ENCODE data around the gene RARS1.

RARS1 gene

DNA sequence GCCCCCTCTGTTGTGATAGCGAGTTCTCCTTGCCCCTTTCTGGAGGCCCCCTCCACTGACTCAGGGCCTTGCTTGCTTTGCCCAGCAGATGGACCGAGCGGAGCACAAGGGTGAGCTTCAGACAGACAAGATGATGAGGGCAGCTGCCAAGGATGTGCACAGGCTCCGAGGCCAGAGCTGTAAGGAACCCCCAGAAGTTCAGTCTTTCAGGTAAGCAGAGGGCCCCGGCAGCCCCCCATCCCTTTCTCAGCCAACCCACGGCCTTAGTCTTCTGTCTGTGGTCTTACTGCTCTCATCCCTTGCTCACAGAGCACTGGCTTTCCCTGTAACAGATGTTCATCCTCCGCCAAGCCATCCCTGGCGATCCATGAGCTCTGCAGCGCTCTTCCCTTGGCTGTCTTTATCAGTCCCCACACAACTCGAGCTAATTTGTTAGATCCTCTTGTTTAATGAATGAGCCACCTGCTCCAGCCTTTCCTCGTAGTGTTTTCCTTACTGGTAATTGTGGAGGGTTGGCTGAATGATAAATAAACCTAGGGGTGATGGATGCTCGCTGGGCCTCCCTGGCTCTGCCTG, 18.4 kb upstream of the RARS1 start:
- no peak overlapping the region for H3K4me3 Mint-ChIP-seq
- H3K27me3 Mint-ChIP-seq, result peaks cover 8 to 26% of the 10 kb centered on the region in 2 donors
- H3K36me3 Mint-ChIP-seq, result no peaks in the 10 kb centered on the region
- ATAC-seq (replicated peaks), result no peak
- no peak overlapping the region for H3K27ac Mint-ChIP-seq
- no peaks in the 10 kb centered on the region for H3K4me1 Mint-ChIP-seq
- H3K9me3 Mint-ChIP-seq, result no peaks in the 10 kb centered on the region
- DNase-seq, result no peak

DNA sequence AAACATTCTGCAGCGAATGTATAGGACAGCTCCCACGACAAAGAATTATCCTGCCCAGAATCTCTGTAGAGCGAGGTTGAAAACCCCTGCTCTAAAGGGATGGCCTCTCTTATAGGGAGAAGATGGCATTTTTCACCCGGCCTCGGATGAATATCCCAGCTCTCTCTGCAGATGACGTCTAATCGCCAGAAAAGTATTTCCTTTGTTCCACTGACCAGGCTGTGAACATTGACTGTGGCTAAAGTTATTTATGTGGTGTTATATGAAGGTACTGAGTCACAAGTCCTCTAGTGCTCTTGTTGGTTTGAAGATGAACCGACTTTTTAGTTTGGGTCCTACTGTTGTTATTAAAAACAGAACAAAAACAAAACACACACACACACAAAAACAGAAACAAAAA, 17.4 kb upstream of the RARS1 start:
- H3K27me3 Mint-ChIP-seq, result peaks cover 9 to 25% of the 10 kb centered on the region in 2 donors
- no peak overlapping the region for H3K4me3 Mint-ChIP-seq
- H3K4me1 Mint-ChIP-seq, result no peaks in the 10 kb centered on the region
- ATAC-seq (replicated peaks) (no peak), DNase-seq (no peak)
- no peaks in the 10 kb centered on the region for H3K9me3 Mint-ChIP-seq
- H3K27ac Mint-ChIP-seq, result no peak overlapping the region
- H3K36me3 Mint-ChIP-seq, result no peaks in the 10 kb centered on the region

DNA sequence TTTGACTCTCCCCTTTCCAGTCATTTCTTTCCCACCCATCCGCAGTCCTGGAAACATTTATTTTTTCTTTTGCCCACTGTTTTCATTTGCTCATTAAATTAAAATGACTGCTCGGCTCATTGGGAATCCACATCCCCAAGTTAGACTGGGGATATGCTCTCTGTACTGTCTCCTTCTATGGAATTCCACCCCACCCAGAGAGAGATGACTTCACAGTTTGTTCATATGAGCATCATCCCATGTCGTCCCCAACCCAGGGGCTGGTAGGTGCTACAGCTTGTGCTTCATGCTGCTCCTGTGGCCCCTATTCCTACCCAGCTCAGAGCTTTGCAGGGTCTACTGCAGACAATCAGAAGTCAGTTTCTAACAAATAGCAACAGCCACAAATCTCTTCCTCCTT, 16.5 kb upstream of the RARS1 start:
- no peak for ATAC-seq (replicated peaks)
- no peak for DNase-seq
- no peaks in the 10 kb centered on the region for H3K4me1 Mint-ChIP-seq
- H3K4me3 Mint-ChIP-seq, result no peak overlapping the region
- peaks cover 7 to 15% of the 10 kb centered on the region in 2 donors for H3K27me3 Mint-ChIP-seq
- H3K9me3 Mint-ChIP-seq, result no peaks in the 10 kb centered on the region
- H3K27ac Mint-ChIP-seq, result no peak overlapping the region
- no peaks in the 10 kb centered on the region for H3K36me3 Mint-ChIP-seq

DNA sequence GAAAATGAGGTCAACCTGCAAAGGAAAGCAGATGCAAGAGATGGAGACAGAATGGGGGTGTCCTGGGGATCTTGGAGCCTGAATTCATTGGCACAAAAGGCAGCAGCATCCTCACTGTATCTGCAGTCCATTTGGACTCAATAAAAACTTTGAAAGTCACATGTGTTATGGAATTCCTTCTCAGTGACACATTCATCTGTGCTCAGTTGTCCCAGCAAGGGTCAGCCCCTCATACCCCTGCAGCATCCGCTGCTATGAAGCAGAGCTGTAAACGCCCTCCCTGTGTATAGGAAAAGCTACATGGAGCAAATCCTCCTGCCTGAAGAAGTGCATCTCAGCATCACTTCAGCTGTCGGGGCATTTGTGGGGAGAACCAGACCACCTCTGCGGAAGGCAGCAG, 14.5 kb upstream of the RARS1 start:
- Mint-ChIP-seq H3K27me3 (peaks cover 7 to 11% of the 10 kb centered on the region in 2 donors), H3K36me3 (no peaks in the 10 kb centered on the region), H3K27ac (no peak overlapping the region), H3K9me3 (no peaks in the 10 kb centered on the region), H3K4me3 (no peak overlapping the region), H3K4me1 (no peaks in the 10 kb centered on the region)
- DNase-seq, result no peak
- ATAC-seq (replicated peaks), result no peak

DNA sequence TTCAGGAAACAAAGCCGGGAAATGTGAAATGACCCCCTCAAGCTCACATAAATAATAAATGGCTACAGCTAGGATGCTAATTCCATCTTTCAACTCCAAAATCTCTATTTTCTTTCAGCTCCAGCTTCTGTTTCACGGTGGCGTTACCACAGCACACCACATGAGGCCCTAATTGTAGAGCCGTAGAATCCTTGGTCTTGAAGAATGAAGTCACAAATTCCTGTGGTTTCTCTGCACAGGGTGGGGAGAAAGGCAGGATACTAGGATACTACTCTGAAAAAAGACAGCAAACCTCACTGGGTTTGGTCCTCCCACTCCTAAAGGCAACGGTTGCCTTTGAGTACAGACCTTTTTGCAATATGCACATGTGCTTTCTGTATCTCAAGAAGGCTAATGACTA, 13.9 kb upstream of the RARS1 start:
- no peak overlapping the region for H3K4me3 Mint-ChIP-seq
- no peak for ATAC-seq (replicated peaks)
- no peak for DNase-seq
- H3K27me3 Mint-ChIP-seq, result peaks cover 7 to 16% of the 10 kb centered on the region in 2 donors
- H3K27ac Mint-ChIP-seq, result no peak overlapping the region
- no peaks in the 10 kb centered on the region for H3K4me1 Mint-ChIP-seq
- no peaks in the 10 kb centered on the region for H3K9me3 Mint-ChIP-seq
- no peaks in the 10 kb centered on the region for H3K36me3 Mint-ChIP-seq

DNA sequence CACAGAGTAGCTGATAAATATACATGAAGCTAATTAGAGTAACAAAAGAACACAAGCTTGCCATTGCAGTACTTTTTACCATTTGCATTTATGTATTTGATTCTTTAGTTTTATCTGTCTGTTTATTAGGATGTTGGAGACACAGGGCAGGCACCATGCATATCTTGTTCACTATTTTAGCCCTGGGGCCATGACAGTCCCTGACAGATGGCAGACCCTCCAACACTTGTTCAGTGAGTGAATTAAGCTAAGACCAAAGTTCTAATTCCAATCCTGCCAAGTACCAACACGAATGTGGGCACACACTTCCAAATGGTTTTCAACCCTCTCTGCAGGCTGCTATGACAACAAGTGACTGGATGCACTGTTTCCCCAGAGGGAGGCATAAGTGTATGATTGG, 12.0 kb upstream of the RARS1 start:
- no peaks in the 10 kb centered on the region for H3K36me3 Mint-ChIP-seq

DNA sequence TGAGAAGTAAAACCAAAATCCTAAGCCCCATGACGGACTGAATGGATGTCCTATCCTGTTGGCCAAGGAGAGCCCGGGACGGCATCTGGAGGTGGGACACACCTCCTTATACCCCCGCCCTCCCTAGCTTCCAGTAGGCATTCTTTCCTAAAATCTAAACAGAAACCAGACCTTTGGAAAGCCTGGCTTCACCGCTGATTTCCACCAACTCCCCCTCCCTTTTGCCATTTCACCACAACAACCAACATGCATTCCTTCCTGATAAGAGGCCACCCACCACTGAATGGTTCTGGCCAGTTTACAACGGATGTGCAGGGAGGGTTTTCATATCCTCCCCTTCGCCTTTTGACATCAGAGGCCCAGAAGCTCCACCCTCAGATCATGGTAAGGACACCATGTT, 9.2 kb upstream of the RARS1 start:
- Mint-ChIP-seq H3K4me1 (no peaks in the 10 kb centered on the region), H3K27ac (no peak overlapping the region), H3K4me3 (no peak overlapping the region), H3K27me3 (peaks cover 23 to 26% of the 10 kb centered on the region in 2 donors), H3K9me3 (no peaks in the 10 kb centered on the region), H3K36me3 (no peaks in the 10 kb centered on the region)
- DNase-seq, result no peak
- no peak for ATAC-seq (replicated peaks)

More for the DNA sequence above, 12.0 kb upstream of the RARS1 start:
- H3K27ac Mint-ChIP-seq, result no peak overlapping the region
- peaks cover 21 to 30% of the 10 kb centered on the region in 2 donors for H3K27me3 Mint-ChIP-seq
- H3K4me3 Mint-ChIP-seq, result no peak overlapping the region
- no peaks in the 10 kb centered on the region for H3K9me3 Mint-ChIP-seq
- no peaks in the 10 kb centered on the region for H3K4me1 Mint-ChIP-seq
- DNase-seq (no peak), ATAC-seq (replicated peaks) (no peak)

DNA sequence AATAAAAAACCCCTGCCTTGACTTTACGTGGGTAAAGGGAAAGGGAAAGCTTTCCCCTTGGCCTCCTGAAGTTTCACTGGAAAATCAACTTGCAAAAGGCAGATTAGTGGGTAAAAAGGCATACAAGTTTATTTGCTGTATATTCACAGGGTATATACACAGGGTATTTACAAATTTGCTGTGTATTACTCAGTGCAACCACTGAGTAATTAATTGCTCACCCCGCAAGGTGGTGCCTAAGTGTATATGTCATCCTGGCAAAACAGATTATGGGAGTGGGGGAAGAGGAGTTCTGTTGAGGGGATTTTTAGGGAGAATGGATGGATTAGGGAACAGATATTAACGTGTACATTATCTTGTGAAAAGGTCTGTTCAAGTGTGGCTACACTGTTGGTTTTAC, 7.1 kb upstream of the RARS1 start:
- no peak for ATAC-seq (replicated peaks)
- Mint-ChIP-seq H3K27ac (no peak overlapping the region), H3K36me3 (no peaks in the 10 kb centered on the region), H3K9me3 (no peaks in the 10 kb centered on the region), H3K4me3 (no peak overlapping the region), H3K27me3 (peaks cover 21 to 32% of the 10 kb centered on the region in 2 donors), H3K4me1 (no peaks in the 10 kb centered on the region)
- DNase-seq, result no peak

DNA sequence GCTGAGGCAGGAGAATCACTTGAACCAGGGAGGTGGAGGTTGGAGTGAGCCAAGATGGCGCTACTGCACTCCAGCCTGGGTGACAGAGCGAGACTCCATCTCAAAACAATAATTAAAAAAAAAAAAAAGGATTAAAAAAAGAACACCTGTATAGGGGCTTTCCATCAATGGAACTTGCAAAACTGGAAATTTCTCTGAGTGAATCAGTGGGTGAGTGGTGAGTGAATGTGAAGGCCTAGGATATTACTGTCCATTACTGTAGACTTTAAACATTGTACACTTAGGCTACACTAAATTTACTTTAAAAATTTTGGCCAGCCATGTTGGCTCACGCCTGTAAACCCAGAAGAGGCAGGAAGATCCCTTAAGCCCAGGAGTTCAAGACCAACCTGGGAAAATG, 5.7 kb upstream of the RARS1 start:
- H3K27ac Mint-ChIP-seq, result no peak overlapping the region
- H3K36me3 Mint-ChIP-seq, result no peaks in the 10 kb centered on the region
- H3K27me3 Mint-ChIP-seq, result peaks cover 21 to 32% of the 10 kb centered on the region in 2 donors
- no peak for DNase-seq
- no peak overlapping the region for H3K4me3 Mint-ChIP-seq
- no peaks in the 10 kb centered on the region for H3K9me3 Mint-ChIP-seq
- H3K4me1 Mint-ChIP-seq, result peaks cover 5 to 8% of the 10 kb centered on the region in 2 donors
- ATAC-seq (replicated peaks), result no peak

DNA sequence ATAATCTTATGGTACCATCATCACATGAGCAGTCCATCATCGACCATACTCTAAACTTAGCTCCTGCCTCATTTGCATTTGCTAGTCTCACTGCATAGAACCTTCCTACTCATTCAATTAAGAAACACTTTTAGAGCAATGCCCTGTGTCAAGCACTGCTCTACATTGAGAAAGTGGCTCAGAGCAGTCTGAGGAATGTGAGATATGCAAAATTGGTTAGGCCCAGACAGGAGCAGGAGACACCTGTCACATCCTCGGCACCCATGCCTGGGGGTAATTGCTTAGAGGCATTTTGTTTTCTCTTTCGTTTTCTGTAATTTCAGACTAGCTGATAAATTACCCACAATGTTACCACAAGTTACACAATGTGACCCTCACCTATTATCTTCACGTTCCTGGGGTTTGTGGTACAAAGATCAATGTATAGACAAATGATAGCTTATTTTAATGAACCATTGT, 4.9 kb upstream of the RARS1 start:
- Mint-ChIP-seq H3K36me3 (peaks cover 2% of the 10 kb centered on the region in 2 donors), H3K27me3 (peaks cover 21 to 32% of the 10 kb centered on the region in 2 donors), H3K4me3 (no peak overlapping the region), H3K27ac (no peak overlapping the region), H3K4me1 (peaks cover 10 to 15% of the 10 kb centered on the region in 2 donors), H3K9me3 (no peaks in the 10 kb centered on the region)
- ATAC-seq (replicated peaks), result peak in 1 of 2 donors; percentile 27
- no peak for DNase-seq

DNA sequence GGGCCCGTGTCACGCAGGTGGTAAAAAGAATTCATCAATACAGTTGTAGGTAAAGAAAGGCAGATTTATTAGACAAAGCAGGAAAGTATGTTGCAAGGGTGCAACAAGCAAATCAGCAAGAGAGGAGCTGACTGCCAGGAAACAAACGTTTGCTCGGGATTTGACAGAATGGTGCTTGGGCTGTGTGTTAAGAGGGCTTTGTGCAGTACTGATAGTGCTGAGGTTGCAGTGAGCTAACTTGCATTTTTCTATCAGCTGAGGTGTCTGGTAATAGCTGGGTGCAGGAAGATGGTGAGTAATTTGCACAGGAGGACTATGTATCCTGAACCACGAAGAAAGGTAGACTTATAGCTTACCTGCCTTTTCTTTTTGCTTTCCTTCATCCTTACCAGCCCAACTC, 3.9 kb upstream of the RARS1 start:
- no peak overlapping the region for H3K4me3 Mint-ChIP-seq

DNA sequence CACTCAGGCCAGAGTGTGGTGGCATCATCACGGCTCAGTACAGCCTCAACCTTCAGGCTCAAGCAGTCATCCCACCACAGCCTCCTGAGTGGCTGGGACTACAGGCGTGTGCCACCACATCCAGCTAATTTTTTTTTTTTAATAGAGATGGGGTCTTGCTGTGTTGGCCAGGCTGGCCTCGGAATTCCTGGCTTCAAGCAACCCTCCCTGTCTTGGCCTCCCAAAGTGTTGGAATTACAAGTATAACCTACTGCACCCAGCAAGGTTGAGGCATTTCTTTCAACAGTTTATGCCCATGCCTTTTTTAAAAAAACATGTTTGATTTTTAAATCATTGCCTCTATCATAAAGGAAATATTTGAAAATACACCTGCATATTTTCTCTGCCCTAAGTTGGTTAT, 2.8 kb downstream of the RARS1 start:
- Mint-ChIP-seq H3K4me3 (no peak overlapping the region), H3K36me3 (peaks cover 23 to 37% of the 10 kb centered on the region in 2 donors), H3K27me3 (no peaks in the 10 kb centered on the region), H3K4me1 (peaks cover 22 to 24% of the 10 kb centered on the region in 2 donors), H3K27ac (no peak overlapping the region), H3K9me3 (no peaks in the 10 kb centered on the region)
- ATAC-seq (replicated peaks), result no peak
- no peak for DNase-seq

More for the DNA sequence above, 3.9 kb upstream of the RARS1 start:
- H3K36me3 Mint-ChIP-seq, result peaks cover 3 to 6% of the 10 kb centered on the region in 2 donors
- peaks cover 21 to 27% of the 10 kb centered on the region in 2 donors for H3K27me3 Mint-ChIP-seq
- H3K9me3 Mint-ChIP-seq, result no peaks in the 10 kb centered on the region
- H3K4me1 Mint-ChIP-seq, result peaks cover 16 to 22% of the 10 kb centered on the region in 2 donors
- ATAC-seq (replicated peaks) (no peak), DNase-seq (no peak)
- no peak overlapping the region for H3K27ac Mint-ChIP-seq

DNA sequence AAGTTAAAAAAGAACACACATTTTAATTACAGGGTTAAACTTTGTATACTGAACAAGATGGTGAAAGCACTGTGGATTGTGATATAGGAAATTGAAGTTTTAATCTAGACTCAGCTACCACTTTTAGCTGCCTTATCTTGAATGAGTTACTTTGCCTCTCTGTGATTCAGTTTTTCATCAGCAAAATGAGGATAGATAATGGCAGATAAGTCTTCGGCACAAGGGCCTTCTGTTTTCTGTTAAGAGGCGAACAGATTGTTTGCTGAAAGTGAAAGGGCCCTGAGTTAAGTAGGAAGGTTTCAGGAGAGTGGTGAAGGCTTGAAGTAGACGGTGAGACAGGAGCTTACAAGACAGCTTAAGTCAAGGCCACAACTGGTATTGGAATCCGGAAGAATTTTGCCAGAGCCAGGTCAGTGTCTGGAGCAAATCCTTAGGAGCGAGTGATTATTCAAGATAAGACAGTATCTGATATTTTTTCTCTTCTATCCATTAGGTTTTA, 7.8 kb downstream of the RARS1 start:
- Mint-ChIP-seq H3K9me3 (no peaks in the 10 kb centered on the region), H3K4me3 (no peak overlapping the region), H3K4me1 (peaks cover 0 to 4% of the 10 kb centered on the region in 2 donors), H3K27ac (no peak overlapping the region), H3K27me3 (no peaks in the 10 kb centered on the region), H3K36me3 (peaks cover 40 to 54% of the 10 kb centered on the region in 2 donors)
- DNase-seq (no peak), ATAC-seq (replicated peaks) (no peak)

DNA sequence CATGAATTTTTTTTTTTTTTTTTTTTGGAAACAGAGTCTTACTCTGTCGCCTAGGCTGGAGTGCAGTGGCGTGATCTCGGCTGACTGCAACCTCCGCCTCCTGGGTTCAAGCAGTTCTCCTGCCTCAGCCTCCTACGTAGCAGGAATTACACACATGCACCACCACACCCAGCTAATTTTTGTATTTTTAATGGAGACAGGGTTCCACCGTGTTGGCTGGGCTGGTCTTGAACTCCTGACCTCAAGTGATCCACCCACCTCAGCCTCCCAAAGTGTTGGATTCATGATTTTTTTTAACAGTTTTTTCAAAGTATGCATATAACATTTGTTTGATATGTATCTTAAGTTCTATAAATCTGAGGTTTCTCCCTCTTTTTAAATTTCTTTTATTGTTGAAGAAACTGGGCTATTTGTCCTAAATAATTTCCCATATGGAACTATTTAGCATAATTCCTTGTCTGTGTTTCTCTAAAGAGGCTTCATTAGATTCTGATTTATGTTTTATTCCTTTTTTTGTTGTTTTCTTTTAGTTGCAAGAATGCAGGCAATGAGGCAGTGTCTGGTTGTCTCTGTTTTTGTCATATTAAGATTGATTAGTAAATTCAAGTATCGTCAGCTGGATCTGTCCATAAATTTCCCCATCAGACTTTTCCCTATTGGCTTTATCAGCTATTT, 16.4 kb downstream of the RARS1 start:
- H3K36me3 Mint-ChIP-seq, result peaks cover 34 to 44% of the 10 kb centered on the region in 2 donors
- no peaks in the 10 kb centered on the region for H3K4me1 Mint-ChIP-seq
- ATAC-seq (replicated peaks) (no peak), DNase-seq (no peak)
- H3K9me3 Mint-ChIP-seq, result no peaks in the 10 kb centered on the region
- no peak overlapping the region for H3K4me3 Mint-ChIP-seq
- H3K27ac Mint-ChIP-seq, result no peak overlapping the region
- no peaks in the 10 kb centered on the region for H3K27me3 Mint-ChIP-seq

DNA sequence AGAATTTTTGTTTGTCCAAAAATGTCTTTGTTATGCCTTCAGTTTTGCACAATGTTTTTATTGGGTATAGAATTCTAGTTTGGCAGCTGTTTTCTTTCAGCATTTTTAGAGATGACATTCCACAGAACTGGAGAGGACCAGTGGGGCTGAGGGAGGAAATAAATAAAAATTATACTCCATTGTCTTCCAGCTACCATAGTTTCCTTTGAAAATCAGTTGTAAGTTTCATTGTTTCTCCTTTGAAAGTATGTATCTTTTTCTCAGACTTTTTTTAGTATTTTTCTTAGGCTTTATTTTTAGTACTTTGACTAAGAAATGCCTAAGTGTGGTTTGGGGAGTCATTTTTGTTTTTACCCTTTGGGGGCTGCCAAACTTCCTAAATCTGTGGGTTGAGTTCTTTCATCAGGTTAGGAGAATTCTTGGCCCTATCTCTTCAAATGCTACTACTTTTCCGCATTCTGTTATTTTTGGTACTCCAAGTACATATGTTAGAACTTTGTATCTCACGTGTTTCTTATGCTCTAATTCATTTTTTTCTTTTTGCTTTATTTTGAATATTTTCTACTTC, 27.7 kb downstream of the RARS1 start:
- Mint-ChIP-seq H3K36me3 (peaks cover 64 to 88% of the 10 kb centered on the region in 2 donors), H3K27me3 (no peaks in the 10 kb centered on the region), H3K27ac (no peak overlapping the region), H3K9me3 (peaks cover 5 to 6% of the 10 kb centered on the region in 2 donors), H3K4me3 (no peak overlapping the region), H3K4me1 (no peaks in the 10 kb centered on the region)
- ATAC-seq (replicated peaks) (no peak), DNase-seq (no peak)

All from stimulated activated naive B cell treated with anti-CD40 and anti-IgM and Interleukin-4, amounts not matched to agents 10 μg/mL and 1 μg/mL and 100 μg/mL, for 72 hours (primary cell).